ENCODE measurements around the gene EVC.

EVC gene

DNA sequence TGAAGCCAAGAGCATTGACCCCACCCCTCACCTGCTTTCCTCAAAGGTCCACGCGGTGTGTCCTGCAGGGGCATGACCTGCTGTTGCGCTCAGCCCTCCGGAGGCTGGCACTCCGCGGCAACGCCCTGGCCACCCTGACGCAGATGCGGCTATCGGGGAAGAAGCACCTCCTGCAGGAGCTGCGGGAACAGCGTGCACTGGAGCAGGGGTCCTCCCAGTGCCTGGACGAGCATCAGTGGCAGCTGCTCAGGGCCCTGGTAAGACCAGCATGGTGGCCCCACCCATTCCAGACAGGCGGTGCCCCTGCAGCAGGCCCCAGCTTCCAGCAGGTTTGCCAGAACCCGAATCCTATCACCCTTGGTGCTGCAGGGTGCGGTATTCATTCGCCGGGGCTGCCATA, 86.0 kb downstream of the EVC start:
- H3K36me3 ChIP-seq (replicated peaks; ENCODE audit: insufficient read depth, low read length), result 0 out of 2 replicates have a peak, but pooled peaks cover 3% of the 10 kb centered on the region
- H4K20me1 ChIP-seq (ENCODE audit: insufficient read depth, low read length), result no peaks in the 10 kb centered on the region
- no peak overlapping the region for H3K4me2 ChIP-seq (ENCODE audit: low read depth, low read length)
- H2AFZ ChIP-seq (ENCODE audit: low read length), result no peak overlapping the region
- H3K9me3 ChIP-seq (replicated peaks; ENCODE audit: insufficient read depth, low read length), result no peaks in the 10 kb centered on the region
- H3K27me3 ChIP-seq (replicated peaks; ENCODE audit: insufficient read depth, low read length), result no peaks in the 10 kb centered on the region
- no peaks in the 10 kb centered on the region for H3K4me1 ChIP-seq (ENCODE audit: low read length)
- TF ChIP-seq EZH2phosphoT487 (IDR thresholded peaks at IDR 0.05; ENCODE audit: low read length) (no peak), CTCF (IDR thresholded peaks at IDR 0.05; ENCODE audit: low read length) (no peak), EZH2 (optimal IDR thresholded peaks at IDR 0.05; ENCODE audit: low read depth, low read length) (no peak)
- no peaks in the 10 kb centered on the region for H3F3A ChIP-seq (ENCODE audit: insufficient read depth, low read length)
- no peak overlapping the region for H3K27ac ChIP-seq (ENCODE audit: low read length)
- no peak overlapping the region for H3K9ac ChIP-seq (ENCODE audit: low read length)
- no peaks in the 10 kb centered on the region for H3K79me2 ChIP-seq (ENCODE audit: low read length)
- no peak overlapping the region for H3K4me3 ChIP-seq (ENCODE audit: low read length)
- DNase-seq, result no peak
- no peaks in the 10 kb centered on the region for H3K9me2 ChIP-seq (replicated peaks; ENCODE audit: insufficient read depth, low read length)

DNA sequence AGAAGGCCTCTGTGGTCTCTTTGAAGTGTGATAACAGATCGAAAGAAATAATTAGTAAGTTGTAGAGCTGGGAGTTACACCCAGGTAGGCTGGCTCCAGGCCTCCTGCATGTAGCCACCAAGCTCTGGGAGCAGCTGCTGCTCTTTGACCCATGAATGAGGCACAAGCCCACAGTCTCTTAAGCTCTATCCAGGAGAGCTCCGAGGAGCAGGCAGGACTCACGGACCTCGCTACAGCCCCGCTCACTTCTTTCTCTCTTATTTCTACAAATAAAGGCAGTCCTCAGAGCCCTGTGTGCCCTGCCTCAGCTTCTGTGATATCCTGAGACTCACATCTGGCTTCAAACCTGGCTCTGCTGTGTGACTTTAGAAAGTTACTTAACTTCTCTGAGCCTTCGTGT, 86.9 kb downstream of the EVC start:
- Histone ChIP-seq H3K9me2 (replicated peaks; ENCODE audit: insufficient read depth, low read length) (no peaks in the 10 kb centered on the region), H4K20me1 (ENCODE audit: insufficient read depth, low read length) (no peaks in the 10 kb centered on the region), H3K9me3 (replicated peaks; ENCODE audit: insufficient read depth, low read length) (no peaks in the 10 kb centered on the region), H3K27me3 (replicated peaks; ENCODE audit: insufficient read depth, low read length) (no peaks in the 10 kb centered on the region), H3K4me1 (ENCODE audit: low read length) (no peaks in the 10 kb centered on the region), H3K79me2 (ENCODE audit: low read length) (no peaks in the 10 kb centered on the region), H3K36me3 (replicated peaks; ENCODE audit: insufficient read depth, low read length) (0 out of 2 replicates have a peak, but pooled peaks cover 3% of the 10 kb centered on the region), H3K27ac (ENCODE audit: low read length) (no peak overlapping the region), H3K4me3 (ENCODE audit: low read length) (no peak overlapping the region), H3K4me2 (ENCODE audit: low read depth, low read length) (no peak overlapping the region), H3F3A (ENCODE audit: insufficient read depth, low read length) (no peaks in the 10 kb centered on the region), H3K9ac (ENCODE audit: low read length) (no peak overlapping the region), H2AFZ (ENCODE audit: low read length) (no peak overlapping the region)
- no peak for TF ChIP-seq EZH2phosphoT487 (IDR thresholded peaks at IDR 0.05; ENCODE audit: low read length)
- no peak for TF ChIP-seq CTCF (IDR thresholded peaks at IDR 0.05; ENCODE audit: low read length)
- no peak for TF ChIP-seq EZH2 (optimal IDR thresholded peaks at IDR 0.05; ENCODE audit: low read depth, low read length)
- no peak for DNase-seq

DNA sequence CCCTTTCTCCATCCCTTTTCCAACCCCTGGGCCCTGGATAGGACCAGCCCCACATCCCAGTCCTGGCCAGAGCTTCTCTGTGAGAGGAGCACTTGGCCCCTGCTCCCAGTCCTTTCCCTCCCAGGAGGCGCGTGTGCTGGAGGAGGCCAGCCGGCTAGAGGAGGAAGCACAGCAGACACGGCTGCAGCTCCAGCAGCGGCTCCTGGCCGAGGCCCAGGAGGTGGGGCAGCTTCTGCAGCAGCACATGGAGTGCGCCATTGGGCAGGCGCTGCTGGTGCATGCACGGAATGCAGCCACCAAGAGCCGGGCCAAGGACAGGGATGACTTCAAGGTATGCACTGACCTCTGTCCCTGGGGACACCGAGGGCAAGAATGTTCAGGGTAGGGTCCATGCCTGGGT, 87.5 kb downstream of the EVC start:
- Histone ChIP-seq H3F3A (ENCODE audit: insufficient read depth, low read length) (no peaks in the 10 kb centered on the region), H3K36me3 (replicated peaks; ENCODE audit: insufficient read depth, low read length) (0 out of 2 replicates have a peak, but pooled peaks cover 3% of the 10 kb centered on the region), H3K27ac (ENCODE audit: low read length) (no peak overlapping the region), H3K9me3 (replicated peaks; ENCODE audit: insufficient read depth, low read length) (no peaks in the 10 kb centered on the region), H3K4me1 (ENCODE audit: low read length) (no peaks in the 10 kb centered on the region), H4K20me1 (ENCODE audit: insufficient read depth, low read length) (no peaks in the 10 kb centered on the region), H2AFZ (ENCODE audit: low read length) (no peak overlapping the region), H3K79me2 (ENCODE audit: low read length) (no peaks in the 10 kb centered on the region), H3K4me3 (ENCODE audit: low read length) (no peak overlapping the region), H3K4me2 (ENCODE audit: low read depth, low read length) (no peak overlapping the region), H3K27me3 (replicated peaks; ENCODE audit: insufficient read depth, low read length) (no peaks in the 10 kb centered on the region), H3K9me2 (replicated peaks; ENCODE audit: insufficient read depth, low read length) (no peaks in the 10 kb centered on the region), H3K9ac (ENCODE audit: low read length) (no peak overlapping the region)
- TF ChIP-seq EZH2phosphoT487 (IDR thresholded peaks at IDR 0.05; ENCODE audit: low read length) (no peak), EZH2 (optimal IDR thresholded peaks at IDR 0.05; ENCODE audit: low read depth, low read length) (no peak), CTCF (IDR thresholded peaks at IDR 0.05; ENCODE audit: low read length) (no peak)
- no peak for DNase-seq

Measured in MM.1S (cell line).